Activated B cell treated with CpG ODN at 0.5 μM for 24 hours (primary cell): ENCODE data around the gene RACGAP1. TPM values are rescaled to one million over a fixed set of nuclear protein-coding genes. Genes with fewer than 3 reads are reported as not detected.

ENCODE experiments used
- ATAC-seq: fragments of 200-7000 bp; cut with Tn5 transposase; one replicate; pipeline ENCODE4 v1.10.0; 2021; ENCODE audit warnings: low read depth, mild to moderate bottlenecking, moderate library complexity
- CTCF ChIA-PET: fragments of 350-600 bp; sonication (Branson Sonifier 250); formaldehyde crosslinking; loops from one replicate; lab custom pipeline; 2021; ENCODE audit warnings: antibody characterized with exemption; lab: Charles Lee
- POLR2A ChIA-PET: fragments of 350-600 bp; sonication (Branson Sonifier 250); formaldehyde crosslinking; loops from one replicate; lab custom pipeline; 2021; ENCODE audit warnings: antibody characterized with exemption; lab: Charles Lee
- DNase-seq: peaks from one replicate; pipeline ENCODE4 v3.0.0; 2022
- H3K27ac Mint-ChIP-seq: one replicate; pipeline ENCODE4 v1.8.0; 2020; ENCODE audit warnings: mixed read lengths
- H3K27me3 Mint-ChIP-seq: one replicate; pipeline ENCODE4 v1.8.0; 2021; ENCODE audit warnings: mixed read lengths
- H3K36me3 Mint-ChIP-seq: one replicate; pipeline ENCODE4 v1.8.0; 2021; ENCODE audit warnings: low read depth, mixed read lengths
- H3K4me1 Mint-ChIP-seq: one replicate; pipeline ENCODE4 v1.8.0; 2021; ENCODE audit warnings: mixed read lengths
- H3K4me3 Mint-ChIP-seq: one replicate; pipeline ENCODE4 v1.8.0; 2020; ENCODE audit warnings: mild to moderate bottlenecking, mixed read lengths
- H3K9me3 Mint-ChIP-seq: one replicate; pipeline ENCODE4 v1.8.0; 2020; ENCODE audit warnings: mixed read lengths
- intact Hi-C: fragments of 100-400 bp; cut with micrococcal nuclease; formaldehyde crosslinking; loops from one replicate; pipeline ENCODE4 v1.15.1; 2024
- total RNA-seq: library from RNA; stranded (reverse); gene quantifications from 2 replicates; pipeline ENCODE4 v1.2.3, GENCODE V29; 2022
- TF ChIP-seq, protein P1 (sequence below): fragments of 200-600 bp; IDR thresholded peaks from one replicate; pipeline ENCODE4 v1.8.0; 2022; ENCODE audit warnings: antibody characterized with exemption, mild to moderate bottlenecking

RACGAP1 gene
- total RNA-seq, 1 donor from 2014 or later: 12.6 TPM

DNA sequence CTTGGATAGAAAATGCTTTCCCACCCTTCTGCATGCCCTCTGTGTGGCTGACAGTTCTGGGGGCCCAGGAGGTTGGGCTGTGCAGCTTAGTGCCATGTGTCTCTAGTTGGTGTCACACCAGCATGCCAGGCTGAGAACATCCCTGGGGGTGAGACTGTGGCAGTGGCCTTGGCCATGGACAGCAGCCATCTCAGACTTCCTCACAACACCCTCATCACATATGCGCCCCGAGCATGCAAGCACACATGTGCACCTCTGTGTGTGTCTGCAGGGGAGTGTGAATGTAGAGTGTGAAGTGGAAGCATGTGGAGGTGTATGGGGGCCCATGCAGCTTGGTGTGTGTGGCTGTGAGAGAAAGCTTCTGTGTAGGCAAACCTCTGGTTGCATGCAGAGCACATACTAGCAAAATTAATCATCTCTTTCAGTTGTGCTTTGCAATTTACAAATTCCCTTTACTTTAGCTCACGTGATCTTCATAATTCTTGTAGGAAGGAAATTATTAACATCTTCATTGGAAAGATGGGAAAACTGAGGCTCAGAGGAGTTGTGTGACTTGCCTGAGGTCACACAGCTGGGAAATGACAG is 40.5 kb upstream of the RACGAP1 start:
- Mint-ChIP-seq H3K27ac (no peak overlapping the region), H3K27me3 (peaks cover 14% of the 10 kb centered on the region), H3K4me1 (peaks cover 4% of the 10 kb centered on the region), H3K36me3 (no peaks in the 10 kb centered on the region), H3K4me3 (no peak overlapping the region), H3K9me3 (no peaks in the 10 kb centered on the region)
- ChIA-PET CTCF (interaction anchor here (1.1 to 7.6 kb wide), 3 partner anchors 10 to 110 kb away, joined by 3 to 73 read pairs (median 15); no protein-coding TSS in a partner anchor), POLR2A (interaction anchor here (0.6 kb wide), 1 partner anchor 8 kb away, joined by 3 read pairs; the partner anchor contains the start of gene ASIC1)
- intact Hi-C loops: no loop called here
- TF ChIP-seq, protein P1, sequence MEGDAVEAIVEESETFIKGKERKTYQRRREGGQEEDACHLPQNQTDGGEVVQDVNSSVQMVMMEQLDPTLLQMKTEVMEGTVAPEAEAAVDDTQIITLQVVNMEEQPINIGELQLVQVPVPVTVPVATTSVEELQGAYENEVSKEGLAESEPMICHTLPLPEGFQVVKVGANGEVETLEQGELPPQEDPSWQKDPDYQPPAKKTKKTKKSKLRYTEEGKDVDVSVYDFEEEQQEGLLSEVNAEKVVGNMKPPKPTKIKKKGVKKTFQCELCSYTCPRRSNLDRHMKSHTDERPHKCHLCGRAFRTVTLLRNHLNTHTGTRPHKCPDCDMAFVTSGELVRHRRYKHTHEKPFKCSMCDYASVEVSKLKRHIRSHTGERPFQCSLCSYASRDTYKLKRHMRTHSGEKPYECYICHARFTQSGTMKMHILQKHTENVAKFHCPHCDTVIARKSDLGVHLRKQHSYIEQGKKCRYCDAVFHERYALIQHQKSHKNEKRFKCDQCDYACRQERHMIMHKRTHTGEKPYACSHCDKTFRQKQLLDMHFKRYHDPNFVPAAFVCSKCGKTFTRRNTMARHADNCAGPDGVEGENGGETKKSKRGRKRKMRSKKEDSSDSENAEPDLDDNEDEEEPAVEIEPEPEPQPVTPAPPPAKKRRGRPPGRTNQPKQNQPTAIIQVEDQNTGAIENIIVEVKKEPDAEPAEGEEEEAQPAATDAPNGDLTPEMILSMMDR: no peak
- ATAC-seq: no peak
- no peak for DNase-seq

DNA sequence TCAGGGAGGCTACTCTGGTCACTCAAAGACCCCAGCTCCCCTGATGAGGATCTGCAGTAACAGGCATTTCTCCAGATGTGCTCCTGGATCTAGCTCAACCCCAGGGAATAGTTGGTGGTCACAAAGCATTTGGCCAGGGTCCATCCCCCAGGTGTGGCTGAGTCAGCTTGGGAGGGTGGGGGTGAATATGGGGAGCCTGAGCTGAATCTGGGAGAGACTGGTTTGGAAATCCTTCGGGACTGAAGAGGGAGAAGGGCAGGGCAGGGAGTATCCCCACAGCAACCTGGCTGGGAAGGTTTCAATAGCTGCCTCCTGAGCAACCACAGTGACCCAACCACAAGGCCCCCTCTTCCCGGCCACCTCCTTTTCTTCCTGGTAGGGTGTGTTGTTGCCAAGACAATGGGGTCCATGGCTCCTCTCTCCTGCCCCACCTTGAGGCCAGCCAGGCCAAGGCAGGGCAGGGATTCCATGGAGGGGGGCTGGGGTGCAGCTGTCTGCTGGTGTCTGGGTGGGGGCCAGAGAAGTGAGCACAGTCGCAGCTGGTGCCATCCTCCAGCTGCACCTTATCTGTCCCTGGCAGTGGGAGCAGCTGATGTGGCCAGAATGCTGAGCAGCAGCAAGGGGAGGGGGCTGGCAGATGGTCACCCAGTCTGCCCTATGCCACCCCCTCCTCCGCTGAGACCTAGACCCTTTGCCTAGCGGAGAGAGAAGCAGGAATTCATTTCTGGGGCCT is 37.6 kb upstream of the RACGAP1 start:
- no peak overlapping the region for H3K27ac Mint-ChIP-seq
- no peak for DNase-seq
- no peaks in the 10 kb centered on the region for H3K4me1 Mint-ChIP-seq
- no peak for ATAC-seq
- intact Hi-C loops: no loop called here
- no peak overlapping the region for H3K4me3 Mint-ChIP-seq
- ChIA-PET CTCF (interaction anchor here (0.7 kb wide), 1 partner anchor 118 kb away, joined by 3 read pairs; no protein-coding TSS in a partner anchor), POLR2A (no interaction called here)
- peaks cover 29% of the 10 kb centered on the region for H3K27me3 Mint-ChIP-seq
- H3K9me3 Mint-ChIP-seq: no peaks in the 10 kb centered on the region
- H3K36me3 Mint-ChIP-seq: no peaks in the 10 kb centered on the region
- TF ChIP-seq, protein P1: no peak

DNA sequence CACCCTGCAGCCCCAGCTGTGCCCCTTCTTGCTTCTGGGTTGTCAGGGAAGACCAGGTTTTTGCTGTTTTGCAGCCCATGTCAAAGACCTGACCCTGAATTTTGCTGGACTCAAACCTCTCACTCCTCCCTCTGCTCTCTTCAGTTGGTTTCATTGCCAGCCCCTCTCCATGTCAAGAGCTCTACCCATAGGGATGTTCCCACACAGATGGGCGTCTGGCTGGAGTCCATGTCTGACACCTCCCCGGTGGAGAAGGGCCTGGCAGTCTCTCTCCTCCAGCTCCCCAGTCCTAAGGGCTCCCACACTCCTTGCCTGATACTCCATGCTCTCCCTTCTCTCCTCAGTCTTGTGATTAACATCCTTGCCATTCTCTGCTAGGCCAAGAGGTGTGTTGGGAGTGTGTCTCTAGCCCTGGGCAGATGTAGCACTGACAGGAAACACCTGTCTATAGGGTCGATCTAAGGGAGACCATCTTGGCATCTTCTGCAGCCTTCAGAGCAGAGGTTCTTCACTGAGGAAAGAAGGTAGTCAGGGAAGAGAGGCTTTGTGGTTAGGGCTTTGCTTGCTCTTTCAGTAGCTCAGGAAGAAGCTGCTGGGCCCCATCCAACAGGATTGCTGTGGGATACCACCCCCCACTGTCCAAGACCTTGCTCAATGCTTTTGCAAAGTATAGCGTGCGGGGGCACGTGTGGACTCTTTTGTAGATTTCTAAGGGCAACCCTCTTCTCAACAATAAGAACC is 36.8 kb upstream of the RACGAP1 start:
- DNase-seq (no peak), ATAC-seq (no peak)
- H3K4me1 Mint-ChIP-seq: peaks cover 1% of the 10 kb centered on the region
- CTCF ChIA-PET: interaction anchor here (0.7 kb wide), 1 partner anchor 118 kb away, joined by 3 read pairs; no protein-coding TSS in a partner anchor
- H3K36me3 Mint-ChIP-seq: no peaks in the 10 kb centered on the region
- POLR2A ChIA-PET: no interaction called here
- TF ChIP-seq, protein P1: no peak
- H3K27me3 Mint-ChIP-seq: peaks cover 30% of the 10 kb centered on the region
- intact Hi-C loops: no loop called here
- H3K27ac Mint-ChIP-seq: no peak overlapping the region
- no peak overlapping the region for H3K4me3 Mint-ChIP-seq
- H3K9me3 Mint-ChIP-seq: no peaks in the 10 kb centered on the region

DNA sequence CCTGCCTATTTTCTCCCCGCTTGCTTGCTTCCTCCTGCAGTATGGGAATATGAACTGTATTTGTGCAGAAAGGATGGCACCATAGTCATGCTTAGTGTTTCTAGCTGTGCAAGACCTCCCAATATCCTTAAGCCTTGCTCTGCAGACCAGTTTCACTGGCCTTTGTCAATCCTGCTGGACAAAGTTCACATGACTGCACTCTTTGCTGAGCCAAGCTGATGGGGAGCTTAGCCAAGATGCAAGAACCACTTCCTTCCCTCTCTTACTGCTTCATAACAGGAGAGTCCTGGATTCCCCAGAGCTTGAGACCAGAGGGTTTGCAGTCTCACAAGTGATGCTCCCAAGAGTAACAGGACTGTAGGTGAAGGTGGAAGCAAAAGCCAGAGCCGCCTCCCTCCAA is 35.9 kb upstream of the RACGAP1 start:
- Mint-ChIP-seq H3K27ac (no peak overlapping the region), H3K9me3 (no peaks in the 10 kb centered on the region), H3K27me3 (peaks cover 37% of the 10 kb centered on the region), H3K4me1 (peaks cover 11% of the 10 kb centered on the region), H3K4me3 (no peak overlapping the region), H3K36me3 (no peaks in the 10 kb centered on the region)
- no peak for DNase-seq
- CTCF ChIA-PET: interaction anchor here (1.5 kb wide), 1 partner anchor 8 kb away, joined by 4 read pairs; no protein-coding TSS in a partner anchor
- intact Hi-C loops: no loop called here
- POLR2A ChIA-PET: no interaction called here
- TF ChIP-seq, protein P1: no peak
- ATAC-seq: no peak
